Muscle of back (tissue), 11 donors: ENCODE measurements around the gene FRMD4A. TPM values are rescaled to one million over a fixed set of nuclear protein-coding genes. Genes with fewer than 3 reads are reported as not detected.

Experiments
- DNase-seq, 3 donors: peaks; one replicate each; pipeline versions ENCODE4 v3.0.0 to v3.0.0-alpha.2; 2013
- polyA plus RNA-seq, 10 donors: library from polyadenylated mRNA; unstranded; fragments of 120-200 nt; gene quantifications; one replicate each; pipeline ENCODE4 v1.2.1, GENCODE V29; 2013; ENCODE audit not compliant: insufficient read length in 10 of 10

Gene FRMD4A
- polyA plus RNA-seq, 10 donors = 35.0 to 51.7 (median 38.3) TPM

DNA sequence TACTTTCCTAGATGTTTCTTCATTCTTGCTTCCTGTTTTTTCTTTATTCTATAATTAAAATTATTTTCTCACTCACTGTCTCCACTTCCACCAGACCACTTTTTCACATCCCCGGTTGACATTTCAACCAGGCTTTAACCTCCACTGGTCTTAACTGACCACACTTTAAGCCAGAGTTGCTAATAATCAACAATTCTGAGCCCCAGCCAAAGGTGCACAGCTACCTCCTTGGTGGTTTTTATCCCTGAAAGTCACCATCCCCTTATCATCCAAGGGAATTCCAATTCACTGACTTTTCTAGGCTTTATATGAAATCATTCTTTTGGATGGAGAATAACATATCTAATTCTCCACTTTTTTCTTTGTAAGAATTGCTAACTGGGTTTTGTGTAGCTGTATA lies 138.9 kb downstream of the FRMD4A start:
- no peak for DNase-seq

- DNase-seq = no peak
Measured at GRCh38 chr10:14191407-14191806, 139.3 kb downstream of the FRMD4A start.

GRCh38 chr10:14190702-14191101 lies 140.0 kb downstream of the FRMD4A start:
- no peak for DNase-seq

GRCh38 chr10:14186245-14186644 lies 144.5 kb downstream of the FRMD4A start:
- no peak for DNase-seq

- peak in 2 of 3 donors; percentile 32 to 53 for DNase-seq
Measured at GRCh38 chr10:14185316-14186045, 145.2 kb downstream of the FRMD4A start.

DNA sequence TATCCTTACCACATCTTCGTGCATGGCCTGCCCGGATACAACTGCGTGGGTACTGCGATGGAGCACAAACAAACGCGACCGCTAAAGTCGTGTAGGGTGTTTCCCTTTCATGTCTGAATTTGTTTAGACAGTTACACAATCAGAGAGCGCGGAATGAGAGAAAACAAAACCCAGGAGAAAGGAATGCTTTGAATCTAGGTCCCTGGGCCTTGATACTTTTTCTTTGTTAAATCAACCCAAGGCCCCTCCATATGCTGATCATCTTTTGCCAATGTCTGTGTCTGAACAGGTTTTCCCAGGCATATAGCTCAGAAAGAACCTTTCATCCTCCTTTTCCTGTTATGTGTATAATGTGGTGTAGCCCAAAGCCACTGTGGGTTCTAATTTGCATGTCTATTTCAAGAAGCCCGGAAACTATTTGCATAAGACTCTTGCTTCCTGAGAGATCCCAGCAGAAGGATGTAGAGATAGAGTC lies 145.8 kb downstream of the FRMD4A start:
- peak in 1 of 3 donors; percentile 26 for DNase-seq

DNA sequence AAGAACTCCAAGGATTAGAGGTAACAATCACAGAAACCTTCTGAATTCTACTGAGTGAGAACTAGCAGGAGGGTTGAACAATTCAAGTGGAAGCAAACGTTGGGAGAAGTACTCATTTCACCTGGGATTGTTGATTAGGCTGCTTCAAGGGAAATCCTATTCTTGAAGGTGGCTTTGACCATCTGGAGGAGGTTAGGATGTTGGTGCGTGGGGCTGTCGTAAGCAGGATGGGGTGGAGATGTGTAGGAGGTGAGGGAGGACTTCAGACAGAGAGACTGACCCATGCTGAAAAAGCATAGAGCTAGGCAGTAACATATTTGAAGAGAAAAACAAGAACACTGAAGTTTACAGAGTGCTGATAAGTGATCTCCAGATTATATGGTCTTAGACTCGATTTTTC lies 147.9 kb downstream of the FRMD4A start:
- no peak for DNase-seq

- DNase-seq = no peak
Measured at GRCh38 chr10:14181567-14181936, 149.2 kb downstream of the FRMD4A start.

GRCh38 chr10:14180911-14181566 lies 149.7 kb downstream of the FRMD4A start:
- DNase-seq = no peak

DNA sequence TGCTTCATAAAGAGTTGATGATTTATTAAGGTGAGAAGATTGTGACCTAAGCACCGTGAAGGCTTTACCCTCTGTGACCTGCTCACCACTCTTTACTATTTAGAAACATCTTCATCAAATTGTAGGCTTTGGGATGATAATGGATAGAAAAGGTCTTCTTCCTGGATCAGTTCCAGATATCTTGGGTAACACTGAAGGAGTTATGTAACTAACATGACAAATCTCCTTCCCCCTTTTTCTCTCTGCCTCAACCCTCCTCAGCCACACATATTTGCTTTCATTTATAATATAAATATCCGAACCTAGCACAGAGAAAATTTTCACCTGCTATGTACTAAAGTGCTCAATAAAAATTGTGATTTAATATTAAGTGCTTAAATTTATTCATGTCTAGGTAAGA lies 151.5 kb downstream of the FRMD4A start:
- no peak for DNase-seq

DNA sequence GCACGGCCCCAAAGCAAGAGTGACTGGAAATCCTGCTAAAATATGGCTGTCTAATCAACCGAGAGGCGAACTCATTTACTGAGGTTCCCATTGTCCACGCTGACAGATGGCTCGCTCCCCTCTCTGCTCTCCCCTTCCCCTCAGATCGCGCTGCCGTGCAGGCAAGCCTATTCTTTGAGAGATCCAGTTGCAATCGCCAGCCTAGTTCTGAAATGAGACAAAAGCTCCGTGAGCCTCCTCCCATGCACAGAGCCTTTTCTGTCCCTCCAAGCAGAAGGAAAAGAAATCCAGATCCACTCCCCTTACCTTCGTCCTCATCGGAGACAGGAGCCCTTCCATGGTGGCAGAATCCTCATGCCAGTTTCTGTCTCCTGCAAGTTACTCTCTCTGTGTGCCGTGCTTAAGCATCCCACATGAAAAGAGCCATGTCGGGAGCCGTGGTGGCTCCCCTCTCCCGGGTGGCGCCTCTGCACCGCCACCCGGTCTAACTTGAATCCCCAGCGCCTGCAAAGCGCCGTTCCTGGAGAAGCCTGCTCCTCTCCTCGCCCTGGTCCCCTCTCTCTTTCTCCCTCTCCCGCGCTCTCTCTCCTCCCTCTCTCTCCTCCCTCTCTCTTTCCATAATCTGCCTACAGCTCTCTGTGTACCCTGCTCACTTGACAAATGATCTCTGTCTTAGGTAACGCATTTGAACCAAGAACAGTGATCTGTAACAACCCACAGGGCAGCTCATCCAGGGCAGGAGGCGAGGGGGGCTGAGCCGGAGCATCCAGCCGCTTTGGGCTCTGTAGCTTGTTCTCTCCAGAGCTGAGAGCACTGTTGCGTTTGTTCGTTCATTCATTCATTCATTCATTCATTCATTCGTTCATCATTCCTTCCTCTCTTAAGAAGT lies 156.8 kb downstream of the FRMD4A start:
- peak; percentile 15 to 80 (median 46) for DNase-seq

DNA sequence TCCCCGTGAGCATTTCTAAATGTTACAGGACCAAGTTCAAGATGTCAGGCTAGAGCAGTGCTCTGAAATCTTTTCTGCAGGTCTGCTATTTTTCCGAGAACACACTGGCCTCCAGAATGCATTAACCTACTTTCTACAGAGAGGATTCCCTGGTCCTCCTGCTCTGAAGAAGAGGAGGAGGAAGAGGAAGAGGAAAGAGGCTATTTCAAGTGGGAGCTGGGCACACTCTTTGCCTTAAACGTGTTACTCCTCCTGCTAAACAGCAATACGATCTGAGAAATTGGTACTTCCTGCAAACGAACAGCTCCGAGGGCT lies 157.4 kb downstream of the FRMD4A start:
- no peak for DNase-seq

GRCh38 chr10:14172336-14172950 lies 158.3 kb downstream of the FRMD4A start:
- DNase-seq = no peak

- no peak for DNase-seq
Measured at GRCh38 chr10:14171336-14171735, 159.4 kb downstream of the FRMD4A start.

DNA sequence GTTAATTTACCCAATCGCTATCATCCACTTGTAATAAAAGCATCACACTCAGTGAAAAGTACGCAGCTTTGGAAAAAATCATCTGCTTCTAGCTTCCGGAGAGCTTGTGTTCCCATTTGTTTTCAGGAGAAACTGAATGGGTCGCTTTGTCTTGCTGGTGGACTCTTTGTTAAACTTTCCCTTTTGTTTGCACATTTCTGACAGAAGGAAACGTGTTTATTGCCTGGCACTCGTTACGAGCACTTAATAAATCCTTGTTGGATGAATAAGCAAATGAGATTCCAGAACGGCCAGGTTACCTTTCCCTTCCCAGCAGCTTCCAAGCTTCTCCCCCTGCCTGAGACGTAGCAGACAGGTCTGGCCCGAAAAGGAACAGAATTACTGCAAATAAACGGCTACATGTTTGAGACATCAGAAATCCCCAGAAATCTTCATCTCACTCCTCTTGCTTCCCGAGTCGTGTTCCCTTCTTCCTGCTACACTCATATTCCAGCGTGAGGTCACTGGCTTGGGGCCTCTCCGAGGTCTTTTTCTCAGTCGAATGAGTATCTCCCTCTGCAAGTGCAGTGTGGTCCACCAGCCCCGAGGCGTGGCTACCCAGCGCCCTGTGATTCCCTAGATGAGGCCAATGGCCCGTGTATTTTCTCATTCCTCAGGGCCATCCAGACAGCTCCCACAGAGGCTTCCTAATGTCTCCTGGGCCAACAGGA lies 167.2 kb downstream of the FRMD4A start:
- DNase-seq = no peak

DNA sequence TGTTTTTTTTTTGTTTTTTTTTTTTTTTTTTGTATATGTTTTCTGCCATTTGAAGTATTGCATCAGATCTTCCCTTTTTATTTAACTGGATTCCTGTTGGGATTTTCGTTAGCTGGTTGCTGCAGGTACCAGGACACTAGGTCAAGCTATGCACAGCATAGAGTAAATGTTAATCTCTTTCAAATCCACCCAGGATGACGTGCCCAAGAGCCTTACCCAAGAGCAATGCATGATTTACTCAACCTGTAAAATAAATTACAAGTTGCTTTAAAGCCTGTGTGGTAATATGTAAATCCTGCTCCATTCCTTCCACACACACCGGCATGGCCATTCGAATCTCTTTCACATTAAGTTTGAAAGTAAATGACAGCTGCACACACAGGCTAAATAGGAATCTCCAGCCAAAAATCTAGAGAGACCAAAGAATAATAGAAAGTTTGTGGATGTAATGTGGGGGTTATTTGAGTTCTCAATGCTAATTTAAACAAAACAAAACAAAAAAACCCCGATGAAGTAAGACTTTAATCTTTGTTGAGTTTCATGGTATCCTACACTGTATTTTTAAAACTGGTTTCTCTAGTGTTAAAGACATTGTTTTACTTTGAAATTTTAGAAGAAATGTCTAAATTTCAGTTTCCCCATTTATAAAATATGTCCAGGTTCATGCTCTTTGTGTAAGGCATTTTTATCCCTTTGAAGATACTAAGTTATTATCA lies 167.9 kb downstream of the FRMD4A start:
- DNase-seq = no peak

GRCh38 chr10:14162061-14162460 lies 168.7 kb downstream of the FRMD4A start:
- DNase-seq = no peak

DNA sequence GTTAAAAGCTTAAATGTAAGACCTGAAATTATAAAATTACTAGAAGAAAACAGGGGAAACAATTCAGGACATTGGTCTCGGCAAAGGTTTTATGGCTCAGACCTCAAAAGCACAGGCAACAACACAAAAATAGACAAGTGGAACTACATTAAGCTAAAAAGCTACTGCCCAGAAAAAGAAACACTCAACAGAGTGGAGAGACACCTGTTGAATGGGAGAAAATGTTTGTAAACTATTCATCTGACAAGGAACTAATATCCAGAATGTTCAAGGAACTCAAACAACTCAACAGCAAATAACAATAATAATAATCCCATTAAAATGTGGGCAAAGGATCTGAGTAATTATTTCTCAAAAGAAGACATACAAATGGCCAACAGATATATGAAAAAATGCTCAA lies 170.4 kb downstream of the FRMD4A start:
- no peak for DNase-seq

DNA sequence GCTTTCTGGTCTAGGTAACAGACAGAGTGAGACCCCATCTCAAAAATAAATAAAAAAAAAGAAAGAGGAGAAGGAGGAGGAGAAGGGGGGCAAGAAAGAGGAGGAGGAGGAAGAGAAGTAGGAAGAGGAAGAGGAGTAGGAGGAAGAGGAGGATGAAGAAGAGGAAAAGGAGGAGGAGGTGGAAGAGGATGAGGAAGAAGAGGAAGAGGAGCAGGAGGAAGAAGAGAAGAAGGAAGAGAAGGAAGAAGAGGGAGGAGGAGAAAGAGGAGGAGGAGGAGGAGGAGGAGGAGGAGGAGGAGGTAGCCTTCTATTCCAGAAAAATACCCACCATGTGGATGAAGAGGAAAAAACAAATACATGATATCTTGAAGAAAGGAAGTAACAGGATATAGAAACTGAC lies 172.1 kb downstream of the FRMD4A start:
- no peak for DNase-seq

- no peak for DNase-seq
Measured at GRCh38 chr10:14156104-14156503, 174.6 kb downstream of the FRMD4A start.

DNA sequence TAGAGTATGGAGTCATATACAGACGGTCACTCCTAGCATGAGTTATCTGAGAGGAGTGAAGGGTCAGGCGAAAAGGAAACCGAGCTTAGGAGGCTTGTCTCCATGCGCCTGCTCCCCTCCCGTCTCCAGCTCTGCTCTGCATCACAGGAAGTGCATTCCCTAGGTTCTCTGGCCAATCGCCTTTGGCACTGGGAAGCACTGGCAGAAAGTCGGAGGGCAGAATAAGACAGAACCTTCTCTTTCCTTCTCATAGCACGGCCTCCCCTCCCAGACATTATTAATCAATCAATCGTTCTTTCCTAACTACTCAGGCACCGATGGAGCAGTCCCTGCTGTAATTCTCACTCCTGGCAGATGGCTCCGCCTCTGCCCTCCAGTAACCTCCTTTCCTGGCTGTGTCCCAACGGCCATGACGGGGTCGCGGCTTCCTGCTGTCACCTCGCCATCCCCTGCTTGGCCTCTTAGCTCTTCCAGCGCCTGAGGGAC lies 177.1 kb downstream of the FRMD4A start:
- peak in 1 of 3 donors; percentile 45 for DNase-seq
